Measurements from ENCODE around the gene TNNC1. TPM values are rescaled to one million over a fixed set of nuclear protein-coding genes. Genes with fewer than 3 reads are reported as not detected.
A peak's percentile ranks its signal among the peaks of the same experiment; 100 is the strongest.

The TNNC1 gene
- total and polyA plus RNA-seq, 12 donors: 1.1 to 42.0 (median 6.3) TPM

- TF ChIP-seq CTCF (IDR thresholded peaks at IDR 0.05) (no peak), POLR2A (IDR thresholded peaks at IDR 0.05) (no peak)
- Histone ChIP-seq H3K27ac (peak overlapping the region in 1 of 5 donors; percentile 16), H3K36me3 (replicated peaks in 1 of 2) (no peaks in the 10 kb centered on the region), H3K4me3 (no peak overlapping the region), H3K9me3 (replicated peaks in 1 of 3) (no peaks in the 10 kb centered on the region), H3K27me3 (no peaks in the 10 kb centered on the region), H3K4me1 (replicated peaks in 1 of 2) (peaks cover 0 to 11% of the 10 kb centered on the region in 2 donors)
- no peak for DNase-seq
- intact Hi-C loops (cut with DNase I): no loop called here
- 74 to 94% (median 86%) methylated on average over 6 to 11 of the region's 11 CpGs for WGBS, 4 donors
Measured at GRCh38 chr3:52450489-52451236, 3.2 kb downstream of the TNNC1 start.

- no peak for DNase-seq
- Histone ChIP-seq H3K27me3 (no peaks in the 10 kb centered on the region), H3K4me3 (no peak overlapping the region), H3K27ac (no peak overlapping the region), H3K36me3 (replicated peaks in 1 of 2) (no peaks in the 10 kb centered on the region), H3K9me3 (replicated peaks in 1 of 3) (no peaks in the 10 kb centered on the region), H3K4me1 (replicated peaks in 1 of 2) (no peaks in the 10 kb centered on the region)
- TF ChIP-seq POLR2A (IDR thresholded peaks at IDR 0.05) (no peak), CTCF (IDR thresholded peaks at IDR 0.05) (no peak)
- WGBS, 4 donors: 62 to 68% (median 64%) methylated on average over 11 to 12 of the region's 12 CpGs
- intact Hi-C loops (cut with DNase I): no loop called here
Measured at GRCh38 chr3:52447512-52448355, 6.1 kb downstream of the TNNC1 start.

- peak in 4 of 7 donors; percentile 60 to 85 (median 72) for DNase-seq
- no peak overlapping the region for H3K27ac ChIP-seq
- peak; percentile 98 to 100 (median 100) for TF ChIP-seq CTCF (IDR thresholded peaks at IDR 0.05)
- no peak for TF ChIP-seq POLR2A (IDR thresholded peaks at IDR 0.05)
- no peaks in the 10 kb centered on the region for H3K36me3 ChIP-seq (replicated peaks in 1 of 2)
- H3K4me1 ChIP-seq (replicated peaks in 1 of 2): no peaks in the 10 kb centered on the region
- no peak overlapping the region for H3K4me3 ChIP-seq
- intact Hi-C loops (cut with DNase I): no loop called here
- 0 to 38% (median 25%) methylated on average over 4 to 13 of the region's 13 CpGs for WGBS, 4 donors
- no peaks in the 10 kb centered on the region for H3K27me3 ChIP-seq
- H3K9me3 ChIP-seq (replicated peaks in 1 of 3): no peaks in the 10 kb centered on the region
Measured at GRCh38 chr3:52446631-52447511, 7.0 kb downstream of the TNNC1 start.

Data from adrenal gland (tissue), 12 donors.